GM12878 (cell line): ENCODE measurements around the gene HSD17B11. TPM values are rescaled to one million over a fixed set of nuclear protein-coding genes. Genes with fewer than 3 reads are reported as not detected.

Source experiments
- ATF2 ChIP-seq: IDR thresholded peaks from 2 replicates; pipeline ENCODE4 v1.6.1; 2012; ENCODE audit warnings: low read length, inconsistent platforms
- BCL11A ChIP-seq: IDR thresholded peaks from 2 replicates; pipeline ENCODE4 v1.6.1; 2011; ENCODE audit warnings: low read depth, low read length
- BHLHE40 ChIP-seq, 2 experiments: fragments of 450-650 bp in 1 of 2; IDR thresholded peaks; 2 replicates each; pipeline ENCODE4 v1.6.1; 2011 to 2017; ENCODE audit warnings: low read depth in 2 of 2, borderline replicate concordance in 1 of 2, improper control_type of control experiment in 1 of 2, low read length in 1 of 2, mild to moderate bottlenecking in 1 of 2
- CHD4 ChIP-seq: fragments of 200-600 bp; sonication (generic); IDR thresholded peaks from 2 replicates; pipeline ENCODE4 v1.6.1; 2016; ENCODE audit warnings: mild to moderate bottlenecking
- ELK1 ChIP-seq: IDR thresholded peaks from 2 replicates; pipeline ENCODE4 v1.6.1; 2012; ENCODE audit warnings: low read depth, low read length, improper control_type of control experiment
- GATAD2B ChIP-seq: fragments of 450-650 bp; conservative IDR thresholded peaks from 2 replicates; pipeline ENCODE4 v1.6.1; 2017; ENCODE audit warnings: low read depth, mild to moderate bottlenecking, moderate library complexity
- IKZF1 ChIP-seq: fragments of 450-650 bp; conservative IDR thresholded peaks from 2 replicates; pipeline ENCODE4 v1.6.1; 2017; ENCODE audit warnings: antibody characterized with exemption, mild to moderate bottlenecking
- KDM1A ChIP-seq: fragments of 200-600 bp; sonication (generic); IDR thresholded peaks from 2 replicates; pipeline ENCODE4 v1.6.1; 2016; ENCODE audit warnings: borderline replicate concordance
- MYB ChIP-seq: fragments of 150-350 bp; IDR thresholded peaks from 2 replicates; pipeline ENCODE4 v1.6.1; 2014; ENCODE audit warnings: mild to moderate bottlenecking, low read depth, low read length, borderline replicate concordance
- PAX5 ChIP-seq: IDR thresholded peaks from 2 replicates; pipeline ENCODE4 v1.6.1; 2011; ENCODE audit warnings: low read depth, low read length, borderline replicate concordance
- POLR2A ChIP-seq: IDR thresholded peaks from 2 replicates; pipeline ENCODE4 v1.6.1; 2011; ENCODE audit warnings: low read depth, mild to moderate bottlenecking, low read length
- POLR2AphosphoS2 ChIP-seq: IDR thresholded peaks from 2 replicates; pipeline ENCODE4 v1.6.1; 2011; ENCODE audit warnings: low read depth, mild to moderate bottlenecking, low read length, improper control_type of control experiment, moderate library complexity
- PRDM15 ChIP-seq: fragments of 450-650 bp; formaldehyde crosslinking; IDR thresholded peaks from 2 replicates; pipeline ENCODE4 v1.4.0; 2020; ENCODE audit warnings: mild to moderate bottlenecking, moderate library complexity
- RFX5 ChIP-seq: IDR thresholded peaks from 2 replicates; pipeline ENCODE4 v1.6.1; 2011; ENCODE audit warnings: low read depth, low read length, improper control_type of control experiment
- SMAD5 ChIP-seq: IDR thresholded peaks from 2 replicates; pipeline ENCODE4 v1.6.1; 2016; ENCODE audit warnings: antibody characterized with exemption, low read depth
- SMARCA5 ChIP-seq: fragments of 450-650 bp; IDR thresholded peaks from 2 replicates; pipeline ENCODE4 v1.6.1; 2017; ENCODE audit warnings: mild to moderate bottlenecking
- STAT1 ChIP-seq: fragments of 450-650 bp; conservative IDR thresholded peaks from 2 replicates; pipeline ENCODE4 v1.6.1; 2014; ENCODE audit warnings: antibody characterized with exemption, mild to moderate bottlenecking
- STAT3 ChIP-seq: IDR thresholded peaks from 2 replicates; pipeline ENCODE4 v1.6.1; 2011; ENCODE audit warnings: low read depth, low read length, improper control_type of control experiment
- YY1 ChIP-seq: IDR thresholded peaks from 2 replicates; pipeline ENCODE4 v1.6.1; 2011; ENCODE audit warnings: low read depth, mild to moderate bottlenecking, low read length
- ZNF384 ChIP-seq: IDR thresholded peaks from 2 replicates; pipeline ENCODE4 v1.6.1; 2012; ENCODE audit warnings: low read depth, mild to moderate bottlenecking, low read length, improper control_type of control experiment, borderline replicate concordance
- polyA plus RNA-seq, 11 experiments: library from polyadenylated mRNA; depleted of rRNA in 4 of 11; unstranded in 6 of 11; stranded (reverse) in 5 of 11; fragments of >200 nt; fragmentation: Nextera tagmentation in 4 of 11; fragmentation: Illumina TruSeq in 1 of 11; extraction: Ambion mirVana in 4 of 11; extraction: Trizol in 1 of 11; gene quantifications; 1 replicate in 1 of 11; 2 replicates in 10 of 11; pipeline versions ENCODE4 v1.2.1 to v1.2.3, GENCODE V29; 2011 to 2016; ENCODE audit warnings: inconsistent platforms in 2 of 11, missing spikeins in 2 of 11, low read depth in 1 of 11
- total RNA-seq, 4 experiments: library from RNA; depleted of rRNA in 3 of 4; stranded (reverse); fragments of >200 nt in 3 of 4; fragmentation: Illumina TruSeq in 1 of 4; extraction: Trizol in 1 of 4; gene quantifications; 2 replicates each; pipeline versions ENCODE4 v1.2.1 to v1.2.3, GENCODE V29; 2013 to 2021
- TF ChIP-seq, protein P1 (sequence below): fragments of 150-350 bp; IDR thresholded peaks from 2 replicates; pipeline ENCODE4 v1.6.1; 2016; ENCODE audit warnings: low read depth, low read length

HSD17B11 gene
- total and polyA plus RNA-seq, 10 of the 15 experiments (the other 5 are each of a cell fraction or from before 2014, with no cell fraction given): 10.3 to 29.5 (median 17.7) TPM

GRCh38 chr4:87390891-87391575 is at the start of gene HSD17B11 (continued):
- TF ChIP-seq, protein P1, sequence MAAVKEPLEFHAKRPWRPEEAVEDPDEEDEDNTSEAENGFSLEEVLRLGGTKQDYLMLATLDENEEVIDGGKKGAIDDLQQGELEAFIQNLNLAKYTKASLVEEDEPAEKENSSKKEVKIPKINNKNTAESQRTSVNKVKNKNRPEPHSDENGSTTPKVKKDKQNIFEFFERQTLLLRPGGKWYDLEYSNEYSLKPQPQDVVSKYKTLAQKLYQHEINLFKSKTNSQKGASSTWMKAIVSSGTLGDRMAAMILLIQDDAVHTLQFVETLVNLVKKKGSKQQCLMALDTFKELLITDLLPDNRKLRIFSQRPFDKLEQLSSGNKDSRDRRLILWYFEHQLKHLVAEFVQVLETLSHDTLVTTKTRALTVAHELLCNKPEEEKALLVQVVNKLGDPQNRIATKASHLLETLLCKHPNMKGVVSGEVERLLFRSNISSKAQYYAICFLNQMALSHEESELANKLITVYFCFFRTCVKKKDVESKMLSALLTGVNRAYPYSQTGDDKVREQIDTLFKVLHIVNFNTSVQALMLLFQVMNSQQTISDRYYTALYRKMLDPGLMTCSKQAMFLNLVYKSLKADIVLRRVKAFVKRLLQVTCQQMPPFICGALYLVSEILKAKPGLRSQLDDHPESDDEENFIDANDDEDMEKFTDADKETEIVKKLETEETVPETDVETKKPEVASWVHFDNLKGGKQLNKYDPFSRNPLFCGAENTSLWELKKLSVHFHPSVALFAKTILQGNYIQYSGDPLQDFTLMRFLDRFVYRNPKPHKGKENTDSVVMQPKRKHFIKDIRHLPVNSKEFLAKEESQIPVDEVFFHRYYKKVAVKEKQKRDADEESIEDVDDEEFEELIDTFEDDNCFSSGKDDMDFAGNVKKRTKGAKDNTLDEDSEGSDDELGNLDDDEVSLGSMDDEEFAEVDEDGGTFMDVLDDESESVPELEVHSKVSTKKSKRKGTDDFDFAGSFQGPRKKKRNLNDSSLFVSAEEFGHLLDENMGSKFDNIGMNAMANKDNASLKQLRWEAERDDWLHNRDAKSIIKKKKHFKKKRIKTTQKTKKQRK: no peak
- peak; percentile 92 for TF ChIP-seq POLR2A
- no peak for TF ChIP-seq RFX5
- 0 out of 2 replicates have a peak, but pooled peaks have one; percentile 55 for TF ChIP-seq GATAD2B
- TF ChIP-seq BCL11A: no peak
- TF ChIP-seq STAT3: no peak
- peak; percentile 10; the same call in 1 of the 2 replicates for TF ChIP-seq SMARCA5
- 0 out of 2 replicates have a peak, but pooled peaks have one; percentile 50 for TF ChIP-seq SMAD5
- no peak for TF ChIP-seq PAX5
- TF ChIP-seq CHD4: no peak
- peak; percentile 84 for TF ChIP-seq POLR2AphosphoS2
- TF ChIP-seq PRDM15 (CRISPR knock-in tag): no peak
- TF ChIP-seq ELK1: no peak
- peak; percentile 88 for TF ChIP-seq IKZF1
- no peak for TF ChIP-seq KDM1A
- TF ChIP-seq YY1: peak; percentile 46
- peak; percentile 74 for TF ChIP-seq ZNF384
- TF ChIP-seq BHLHE40 (IDR thresholded peaks at IDR 0.05; ENCODE audit: borderline replicate concordance in 1 of 2, low read depth in 2 of 2, low read length in 1 of 2): peak in 1 of 2 experiments; percentile 14; a peak in 1 of 4 replicates
- no peak for TF ChIP-seq MYB
- TF ChIP-seq STAT1: no peak
- TF ChIP-seq ATF2: no peak
